SK-N-MC (cell line): ENCODE data around the gene TBC1D19.
"Not testable (repeated sequence)": the region's sequence is repeated elsewhere in the genome, so short reads cannot be mapped to it uniquely, and the experiment has no call there.

ENCODE experiments used
- DNase-seq: peaks from one replicate; pipeline ENCODE4 v3.0.0-alpha.2; 2011; ENCODE audit warnings: low read depth, low spot score
- H3K27ac ChIP-seq: fragments of 200-600 bp; sonication (generic); 2 replicates; pipeline ENCODE4 v1.5.1; 2016; ENCODE audit warnings: mixed run types
- H3K36me3 ChIP-seq: fragments of 200-600 bp; sonication (generic); 2 replicates; pipeline ENCODE4 v1.6.1; 2017; ENCODE audit warnings: antibody characterized with exemption, low read length, mixed read lengths; ENCODE audit not compliant: insufficient read depth
- H3K4me3 ChIP-seq: fragments of 200-600 bp; sonication (generic); 2 replicates; pipeline ENCODE4 v1.5.1; 2016
- H3K9ac ChIP-seq: fragments of 200-600 bp; sonication (generic); 2 replicates; pipeline ENCODE4 v1.8.0; 2017; ENCODE audit warnings: mixed run types, mixed read lengths; ENCODE audit not compliant: insufficient read length
- H3K9me3 ChIP-seq: fragments of 200-600 bp; sonication (generic); 2 replicates; pipeline ENCODE4 v1.6.1; 2017; ENCODE audit warnings: low read depth, mild to moderate bottlenecking, antibody characterized with exemption, low read length, moderate library complexity, mixed read lengths
- EZH2 ChIP-seq: fragments of 200-600 bp; sonication (generic); IDR thresholded peaks from one replicate; pipeline ENCODE4 v1.6.1; 2017; ENCODE audit warnings: antibody characterized with exemption
- FOXP2 ChIP-seq: optimal IDR thresholded peaks from 2 replicates; pipeline ENCODE3; 2011; ENCODE audit warnings: mild to moderate bottlenecking, moderate library complexity; ENCODE audit not compliant: insufficient read depth; ENCODE audit errors: extremely low read length, control extremely low read depth
- POLR2AphosphoS5 ChIP-seq: IDR thresholded peaks from 2 replicates; pipeline ENCODE4 v1.6.1; 2012; ENCODE audit warnings: mild to moderate bottlenecking, low read depth, low read length, borderline replicate concordance

TBC1D19 gene

DNA sequence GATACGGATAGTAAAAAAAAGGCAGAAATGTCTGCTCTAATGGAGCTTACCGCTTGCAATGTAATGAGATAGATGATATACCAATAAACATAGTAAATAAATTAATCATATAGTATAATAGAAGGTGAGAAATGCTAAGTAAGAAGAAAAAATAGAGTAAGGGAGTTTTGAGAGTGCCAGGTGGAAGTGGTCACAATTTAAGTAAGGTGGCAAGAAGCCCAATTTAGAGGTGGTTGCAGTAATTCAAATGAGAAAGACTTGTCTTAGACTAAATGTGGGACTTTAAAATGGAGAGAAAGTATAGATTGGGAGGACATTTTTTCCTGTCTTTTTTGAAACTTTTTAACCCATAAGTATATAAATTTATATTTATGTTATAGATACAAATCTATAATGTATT lies 26.0 kb downstream of the TBC1D19 start:
- no peak overlapping the region for H3K4me3 ChIP-seq

DNA sequence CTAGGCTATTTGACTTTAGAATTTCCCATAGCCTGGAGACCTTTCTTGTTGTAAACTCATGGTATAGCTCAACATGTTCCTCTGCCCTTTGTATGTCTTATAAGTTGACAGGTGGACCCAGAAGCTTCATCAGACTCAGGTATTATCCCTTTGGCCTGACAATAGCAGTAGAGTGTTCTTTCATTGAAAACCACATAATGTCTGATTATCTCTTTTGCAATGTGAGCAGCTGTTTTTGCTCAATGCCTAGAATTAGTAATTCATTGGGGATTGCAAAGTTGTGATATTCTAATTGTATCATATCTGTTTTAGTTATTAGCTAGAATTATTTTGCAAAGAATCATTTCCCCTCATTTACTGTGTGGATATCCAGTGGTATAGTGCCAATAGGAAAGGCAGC lies 27.5 kb downstream of the TBC1D19 start:
- H3K9me3 ChIP-seq: no peaks in the 10 kb centered on the region
- no peaks in the 10 kb centered on the region for H3K36me3 ChIP-seq
- TF ChIP-seq FOXP2: no peak
- no peak for TF ChIP-seq POLR2AphosphoS5
- TF ChIP-seq EZH2: no peak
- H3K4me3 ChIP-seq: no peak overlapping the region
- DNase-seq: no peak
- no peak overlapping the region for H3K27ac ChIP-seq
- no peak overlapping the region for H3K9ac ChIP-seq

More for the DNA sequence above, 26.0 kb downstream of the TBC1D19 start:
- no peaks in the 10 kb centered on the region for H3K9me3 ChIP-seq
- no peak for DNase-seq
- H3K9ac ChIP-seq: no peak overlapping the region
- H3K27ac ChIP-seq: no peak overlapping the region
- TF ChIP-seq EZH2: no peak
- H3K36me3 ChIP-seq: no peaks in the 10 kb centered on the region

DNA sequence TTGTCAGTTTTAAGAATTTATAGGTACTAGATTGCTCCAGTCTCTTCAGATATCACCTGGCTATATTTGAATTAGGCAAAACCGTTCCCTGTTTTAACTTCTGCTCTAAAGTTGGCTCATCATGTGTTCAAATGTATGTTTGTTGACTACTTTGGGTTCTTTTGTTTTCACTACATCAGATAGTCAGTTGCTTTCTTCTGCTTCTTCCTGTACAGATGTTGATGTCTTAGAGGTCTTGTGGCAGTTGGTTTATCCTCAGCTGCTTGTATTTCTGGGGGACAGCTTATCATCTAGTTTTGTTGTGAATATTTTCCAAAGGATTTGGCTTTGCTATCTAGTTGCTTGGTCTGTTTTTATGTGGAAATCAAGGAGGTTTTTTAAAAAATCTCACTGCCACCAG lies 28.0 kb downstream of the TBC1D19 start:
- no peaks in the 10 kb centered on the region for H3K9me3 ChIP-seq
- TF ChIP-seq EZH2 (no peak), POLR2AphosphoS5 (no peak), FOXP2 (no peak)
- DNase-seq: no peak
- H3K27ac ChIP-seq: no peak overlapping the region
- H3K36me3 ChIP-seq: no peaks in the 10 kb centered on the region
- H3K9ac ChIP-seq: no peak overlapping the region
- no peak overlapping the region for H3K4me3 ChIP-seq

DNA sequence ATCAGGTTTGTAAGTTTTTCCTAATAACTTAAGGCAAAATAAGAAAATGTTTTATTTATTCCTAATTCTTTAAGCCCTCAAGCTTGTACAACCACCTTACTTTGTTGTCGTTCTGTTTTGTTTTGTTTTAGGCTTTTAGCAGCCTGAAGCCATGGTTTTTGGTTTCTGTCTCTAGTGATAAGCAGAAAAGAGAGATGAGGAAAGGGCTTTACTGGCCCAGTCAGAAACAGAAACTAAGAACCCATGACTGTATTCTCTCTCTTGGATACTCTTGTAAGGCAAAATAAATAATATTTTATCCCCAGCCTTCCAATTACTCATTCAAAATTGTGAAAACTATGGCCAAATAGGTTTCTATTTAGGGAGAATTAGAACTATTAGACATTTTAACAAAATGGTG lies 29.4 kb downstream of the TBC1D19 start:
- Histone ChIP-seq H3K9ac (no peak overlapping the region), H3K4me3 (no peak overlapping the region), H3K9me3 (no peaks in the 10 kb centered on the region), H3K36me3 (no peaks in the 10 kb centered on the region), H3K27ac (no peak overlapping the region)
- TF ChIP-seq POLR2AphosphoS5 (no peak), EZH2 (no peak), FOXP2 (no peak)
- no peak for DNase-seq

DNA sequence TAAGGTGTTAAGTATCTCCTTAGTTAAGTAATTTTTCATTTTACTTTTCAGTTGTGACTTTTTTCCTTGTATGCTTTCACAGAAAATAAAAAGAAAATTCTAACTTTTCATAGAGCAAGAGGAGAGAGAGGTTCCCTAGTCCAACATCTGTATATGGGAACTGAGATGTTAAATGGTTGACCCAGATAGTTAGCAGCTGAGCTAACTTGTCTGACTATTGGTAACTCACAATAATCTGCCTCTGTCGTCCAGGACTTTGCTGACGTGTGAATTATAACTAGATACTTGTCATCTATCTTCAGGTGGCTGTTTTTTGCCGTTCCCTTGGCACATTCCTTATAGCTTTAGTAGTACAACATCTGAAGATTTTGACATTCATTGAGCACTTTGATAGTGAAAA lies 29.9 kb downstream of the TBC1D19 start:
- H3K27ac ChIP-seq: no peak overlapping the region
- TF ChIP-seq FOXP2 (no peak), POLR2AphosphoS5 (no peak), EZH2 (no peak)
- H3K4me3 ChIP-seq: no peak overlapping the region
- no peaks in the 10 kb centered on the region for H3K36me3 ChIP-seq
- H3K9me3 ChIP-seq: no peaks in the 10 kb centered on the region
- no peak overlapping the region for H3K9ac ChIP-seq
- DNase-seq: no peak

DNA sequence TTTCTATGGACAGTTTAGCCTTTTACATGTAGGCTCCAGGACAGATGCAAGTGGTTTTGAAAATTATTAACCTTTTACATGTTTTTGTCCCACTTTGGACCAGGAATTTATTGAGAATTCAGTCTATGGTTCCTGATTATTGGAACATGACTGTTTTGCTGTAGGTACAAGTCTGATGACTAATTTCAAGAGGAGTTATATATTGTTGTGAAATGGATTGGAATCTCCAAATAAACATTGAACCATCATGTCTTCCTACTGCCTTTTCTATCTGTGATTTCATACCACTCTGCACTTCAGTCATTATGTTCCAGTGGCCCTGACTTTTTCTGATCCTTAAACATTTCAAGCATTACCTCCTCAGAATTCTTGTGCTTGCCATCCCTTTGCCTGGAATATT lies 35.9 kb downstream of the TBC1D19 start:
- DNase-seq: no peak
- TF ChIP-seq FOXP2 (no peak), POLR2AphosphoS5 (no peak), EZH2 (no peak)
- no peak overlapping the region for H3K4me3 ChIP-seq
- no peak overlapping the region for H3K27ac ChIP-seq
- no peaks in the 10 kb centered on the region for H3K36me3 ChIP-seq
- no peak overlapping the region for H3K9ac ChIP-seq
- H3K9me3 ChIP-seq: no peaks in the 10 kb centered on the region

DNA sequence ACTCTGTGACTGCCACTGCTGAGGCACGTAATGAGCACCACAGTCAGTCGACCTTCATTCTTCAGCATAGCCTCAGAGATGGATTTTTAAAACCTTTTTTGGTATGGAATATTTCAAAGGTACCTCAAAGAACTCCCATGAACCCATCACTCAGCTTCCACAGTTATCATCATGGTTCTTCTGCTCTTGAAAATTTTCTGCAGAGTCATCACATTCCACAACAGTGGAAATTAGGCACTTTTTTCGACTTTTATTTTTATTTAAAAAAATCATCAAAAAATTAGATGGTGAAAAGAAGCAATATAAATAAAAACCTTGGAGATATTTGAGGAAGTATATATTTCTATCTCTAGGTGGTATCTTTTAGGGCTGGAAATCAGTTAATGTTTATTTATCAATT lies 37.5 kb downstream of the TBC1D19 start:
- no peak overlapping the region for H3K9ac ChIP-seq
- H3K4me3 ChIP-seq: no peak overlapping the region
- no peak for DNase-seq
- H3K9me3 ChIP-seq: no peaks in the 10 kb centered on the region
- TF ChIP-seq FOXP2 (no peak), EZH2 (no peak), POLR2AphosphoS5 (no peak)
- no peaks in the 10 kb centered on the region for H3K36me3 ChIP-seq
- H3K27ac ChIP-seq: no peak overlapping the region

DNA sequence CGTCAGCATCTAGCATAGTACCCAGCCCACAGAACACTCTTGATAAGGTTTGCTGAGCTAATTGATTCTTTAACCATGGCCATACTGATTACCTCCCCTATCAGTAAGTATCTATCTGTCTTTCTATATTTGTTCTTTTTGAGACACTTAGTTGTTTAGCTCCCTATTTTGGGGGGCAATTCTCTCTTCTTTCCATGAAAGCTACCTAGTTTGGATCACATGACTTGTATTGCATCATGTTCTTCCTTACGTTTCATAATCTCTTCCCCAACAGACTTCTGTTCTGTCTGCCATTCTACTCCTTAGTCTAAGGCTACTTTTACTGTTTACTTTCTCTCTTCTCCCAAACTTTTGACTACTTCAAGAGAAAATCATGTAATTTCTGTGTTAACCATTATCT lies 39.0 kb downstream of the TBC1D19 start:
- no peaks in the 10 kb centered on the region for H3K9me3 ChIP-seq
- DNase-seq: no peak
- no peak overlapping the region for H3K27ac ChIP-seq
- H3K9ac ChIP-seq: no peak overlapping the region
- TF ChIP-seq EZH2: no peak
- TF ChIP-seq FOXP2: no peak
- TF ChIP-seq POLR2AphosphoS5: no peak
- no peaks in the 10 kb centered on the region for H3K36me3 ChIP-seq
- H3K4me3 ChIP-seq: no peak overlapping the region

DNA sequence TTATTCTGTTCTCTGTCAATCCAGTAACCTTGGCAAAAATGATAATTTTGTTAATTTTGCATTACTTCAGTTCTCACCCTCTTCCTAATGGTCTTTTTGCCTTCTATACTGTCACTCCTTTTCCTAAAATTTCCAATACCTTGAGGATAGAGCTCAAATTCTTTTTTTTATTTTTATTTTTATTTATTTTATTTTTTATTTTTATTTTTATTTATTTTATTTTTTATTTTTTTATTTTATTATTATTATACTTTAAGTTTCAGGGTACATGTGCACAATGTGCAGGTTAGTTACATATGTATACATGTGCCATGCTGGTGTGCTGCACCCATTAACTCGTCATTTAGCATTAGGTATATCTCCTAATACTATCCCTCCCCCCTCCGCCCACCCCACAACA lies 42.8 kb downstream of the TBC1D19 start:
- H3K9ac ChIP-seq, H3K36me3 ChIP-seq, H3K9me3 ChIP-seq, H3K4me3 ChIP-seq, H3K27ac ChIP-seq, DNase-seq: not testable (repeated sequence)

DNA sequence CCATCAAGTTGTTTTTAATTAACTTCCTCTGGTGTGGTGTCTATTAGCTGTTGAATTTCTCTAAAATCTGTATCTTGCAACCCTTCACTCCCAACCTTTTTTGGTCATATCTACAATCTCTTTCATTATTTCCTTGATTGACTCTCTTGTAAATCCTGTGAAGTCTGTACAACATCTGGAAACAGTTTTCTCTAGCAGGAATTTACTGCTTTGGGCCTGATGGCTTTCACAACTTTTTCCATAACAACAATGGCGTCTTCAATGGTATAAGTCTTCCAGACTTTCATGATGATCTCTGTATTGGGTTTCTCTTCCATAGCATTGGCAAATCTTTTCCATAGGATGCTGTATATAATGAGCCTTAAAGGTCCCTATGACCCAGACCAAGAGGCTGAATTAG lies 49.0 kb downstream of the TBC1D19 start:
- Histone ChIP-seq H3K27ac (no peak overlapping the region), H3K9me3 (no peaks in the 10 kb centered on the region), H3K9ac (no peak overlapping the region), H3K4me3 (no peak overlapping the region), H3K36me3 (no peaks in the 10 kb centered on the region)
- TF ChIP-seq EZH2: no peak
- no peak for DNase-seq

DNA sequence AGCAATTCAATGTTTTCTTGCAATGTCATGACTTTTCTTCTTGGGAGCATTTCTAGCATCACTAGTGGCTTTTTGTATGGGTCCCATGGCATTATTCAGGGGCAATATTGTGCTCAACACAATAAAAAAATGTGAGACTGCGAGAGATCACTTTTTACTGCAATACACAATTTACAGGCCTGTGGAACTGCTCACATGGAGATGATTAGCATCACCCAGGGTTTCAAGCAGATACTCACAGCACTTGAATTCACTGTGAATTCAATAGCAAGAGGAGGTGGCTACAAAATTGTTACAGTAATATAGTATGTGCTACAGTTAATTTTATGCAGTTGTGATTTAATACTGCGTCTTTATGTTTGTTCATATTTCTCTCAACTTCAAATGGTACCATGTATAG lies 50.4 kb downstream of the TBC1D19 start:
- H3K9ac ChIP-seq: no peak overlapping the region

More for the DNA sequence above, 50.4 kb downstream of the TBC1D19 start:
- Histone ChIP-seq H3K9me3 (no peaks in the 10 kb centered on the region), H3K27ac (no peak overlapping the region), H3K36me3 (no peaks in the 10 kb centered on the region), H3K4me3 (no peak overlapping the region)
- DNase-seq: no peak
- TF ChIP-seq FOXP2: no peak
- no peak for TF ChIP-seq EZH2
- no peak for TF ChIP-seq POLR2AphosphoS5
